ENCODE data around the gene CNP. TPM values are rescaled to one million over a fixed set of nuclear protein-coding genes. Genes with fewer than 3 reads are reported as not detected.

The CNP gene
- total and polyA plus RNA-seq, 9 donors = 25.8 to 77.5 (median 47.7) TPM

Other genes with a start within 250 kb of the CNP start
- 0.04 TPM for gene HAP1, start 232.2 kb upstream of the CNP start, total RNA-seq
- under 1 TPM in 4 of 8 donors, not detected in 4; 0.04 to 0.09 (median 0.05) TPM for gene HAP1, start 232.2 kb upstream of the CNP start, polyA plus RNA-seq (ENCODE audit: insufficient read depth in 1 of 8, insufficient read length in 8 of 8, low replicate concordance in 1 of 8)
- 18.6 TPM for gene JUP, start 180.1 kb upstream of the CNP start, total RNA-seq
- gene JUP, start 180.1 kb upstream of the CNP start, polyA plus RNA-seq (ENCODE audit: insufficient read depth in 1 of 8, insufficient read length in 8 of 8, low replicate concordance in 1 of 8) = 10 to 100 TPM; 27.6 to 65.2 (median 37.3) TPM
- gene P3H4, start 154.8 kb upstream of the CNP start, total RNA-seq = 39.7 TPM
- gene P3H4, start 154.8 kb upstream of the CNP start, polyA plus RNA-seq (ENCODE audit: insufficient read depth in 1 of 8, insufficient read length in 8 of 8, low replicate concordance in 1 of 8) = 10 to 100 TPM; 35.5 to 68.4 (median 47.0) TPM
- gene FKBP10, start 153.8 kb upstream of the CNP start, total RNA-seq = 141 TPM
- gene FKBP10, start 153.8 kb upstream of the CNP start, polyA plus RNA-seq (ENCODE audit: insufficient read depth in 1 of 8, insufficient read length in 8 of 8, low replicate concordance in 1 of 8) = 100 to 1,000 TPM; 113 to 226 (median 154) TPM
- 54.8 TPM for gene NT5C3B, start 130.6 kb upstream of the CNP start, total RNA-seq
- gene NT5C3B, start 130.6 kb upstream of the CNP start, polyA plus RNA-seq (ENCODE audit: insufficient read depth in 1 of 8, insufficient read length in 8 of 8, low replicate concordance in 1 of 8) = 10 to 100 TPM; 36.8 to 60.1 (median 47.9) TPM
- 0.09 TPM for gene KLHL10, start 129.0 kb upstream of the CNP start, total RNA-seq
- under 1 TPM in 7 of 8 donors, not detected in 1; 0.08 to 0.51 (median 0.23) TPM for gene KLHL10, start 129.0 kb upstream of the CNP start, polyA plus RNA-seq (ENCODE audit: insufficient read depth in 1 of 8, insufficient read length in 8 of 8, low replicate concordance in 1 of 8)
- gene KLHL11, start 101.4 kb upstream of the CNP start, total RNA-seq = 15.8 TPM
- gene KLHL11, start 101.4 kb upstream of the CNP start, polyA plus RNA-seq (ENCODE audit: insufficient read depth in 1 of 8, insufficient read length in 8 of 8, low replicate concordance in 1 of 8) = 1 to 10 TPM; 3.2 to 6.3 (median 5.2) TPM
- 39.6 TPM for gene ACLY, start 47.8 kb upstream of the CNP start, total RNA-seq
- 10 to 100 TPM; 46.3 to 81.6 (median 60.5) TPM for gene ACLY, start 47.8 kb upstream of the CNP start, polyA plus RNA-seq (ENCODE audit: insufficient read depth in 1 of 8, insufficient read length in 8 of 8, low replicate concordance in 1 of 8)
- gene ODAD4, start 36.2 kb upstream of the CNP start, total RNA-seq = 0.44 TPM
- gene ODAD4, start 36.2 kb upstream of the CNP start, polyA plus RNA-seq (ENCODE audit: insufficient read depth in 1 of 8, insufficient read length in 8 of 8, low replicate concordance in 1 of 8) = 1 to 10 TPM in 3 of 8 donors, under 1 TPM in 5; 0.71 to 1.9 (median 0.97) TPM
- 58.3 TPM for gene DNAJC7, start 50.6 kb downstream of the CNP start, total RNA-seq
- 100 to 1,000 TPM in 4 of 8 donors, 10 to 100 TPM in 4; 87.0 to 113 (median 102) TPM for gene DNAJC7, start 50.6 kb downstream of the CNP start, polyA plus RNA-seq (ENCODE audit: insufficient read depth in 1 of 8, insufficient read length in 8 of 8, low replicate concordance in 1 of 8)
- 35.0 TPM for gene NKIRAS2, start 53.3 kb downstream of the CNP start, total RNA-seq
- 10 to 100 TPM; 36.7 to 55.8 (median 49.0) TPM for gene NKIRAS2, start 53.3 kb downstream of the CNP start, polyA plus RNA-seq (ENCODE audit: insufficient read depth in 1 of 8, insufficient read length in 8 of 8, low replicate concordance in 1 of 8)
- gene C17orf113, start 83.8 kb downstream of the CNP start, total RNA-seq = 1.5 TPM
- 1 to 10 TPM in 7 of 8 donors, under 1 TPM in 1; 0.93 to 1.8 (median 1.3) TPM for gene C17orf113, start 83.8 kb downstream of the CNP start, polyA plus RNA-seq (ENCODE audit: insufficient read depth in 1 of 8, insufficient read length in 8 of 8, low replicate concordance in 1 of 8)
- 2.8 TPM for gene ZNF385C, start 131.7 kb downstream of the CNP start, total RNA-seq
- 10 to 100 TPM in 1 of 8 donors, 1 to 10 TPM in 7; 6.3 to 10.0 (median 7.7) TPM for gene ZNF385C, start 131.7 kb downstream of the CNP start, polyA plus RNA-seq (ENCODE audit: insufficient read depth in 1 of 8, insufficient read length in 8 of 8, low replicate concordance in 1 of 8)
- gene DHX58, start 145.9 kb downstream of the CNP start, total RNA-seq = 8.1 TPM
- gene DHX58, start 145.9 kb downstream of the CNP start, polyA plus RNA-seq (ENCODE audit: insufficient read depth in 1 of 8, insufficient read length in 8 of 8, low replicate concordance in 1 of 8) = 1 to 10 TPM; 4.2 to 6.6 (median 5.2) TPM
- gene KAT2A, start 154.6 kb downstream of the CNP start, total RNA-seq = 16.7 TPM
- 10 to 100 TPM; 37.5 to 62.0 (median 47.1) TPM for gene KAT2A, start 154.6 kb downstream of the CNP start, polyA plus RNA-seq (ENCODE audit: insufficient read depth in 1 of 8, insufficient read length in 8 of 8, low replicate concordance in 1 of 8)
- gene HSPB9, start 156.0 kb downstream of the CNP start, total RNA-seq = 0.13 TPM
- under 1 TPM; 0.11 to 0.41 (median 0.21) TPM for gene HSPB9, start 156.0 kb downstream of the CNP start, polyA plus RNA-seq (ENCODE audit: insufficient read depth in 1 of 8, insufficient read length in 8 of 8, low replicate concordance in 1 of 8)
- 38.3 TPM for gene RAB5C, start 188.2 kb downstream of the CNP start, total RNA-seq
- 10 to 100 TPM; 63.0 to 90.4 (median 75.2) TPM for gene RAB5C, start 188.2 kb downstream of the CNP start, polyA plus RNA-seq (ENCODE audit: insufficient read depth in 1 of 8, insufficient read length in 8 of 8, low replicate concordance in 1 of 8)
- gene KCNH4, start 214.3 kb downstream of the CNP start, total RNA-seq = not detected
- gene KCNH4, start 214.3 kb downstream of the CNP start, polyA plus RNA-seq (ENCODE audit: insufficient read depth in 1 of 8, insufficient read length in 8 of 8, low replicate concordance in 1 of 8) = under 1 TPM in 3 of 8 donors, not detected in 5; 0.04 to 0.05 (median 0.05) TPM
- gene HCRT, start 218.7 kb downstream of the CNP start, total RNA-seq = 0.13 TPM
- under 1 TPM; 0.33 to 0.94 (median 0.64) TPM for gene HCRT, start 218.7 kb downstream of the CNP start, polyA plus RNA-seq (ENCODE audit: insufficient read depth in 1 of 8, insufficient read length in 8 of 8, low replicate concordance in 1 of 8)
- gene GHDC, start 227.7 kb downstream of the CNP start, total RNA-seq = 9.3 TPM
- 10 to 100 TPM in 5 of 8 donors, 1 to 10 TPM in 3; 8.2 to 15.8 (median 10.9) TPM for gene GHDC, start 227.7 kb downstream of the CNP start, polyA plus RNA-seq (ENCODE audit: insufficient read depth in 1 of 8, insufficient read length in 8 of 8, low replicate concordance in 1 of 8)

All from muscle of leg (tissue), 9 donors.